GM18951 (cell line): ENCODE data around the gene LILRA6.
"Not testable (repeated sequence)": the region's sequence is repeated elsewhere in the genome, so short reads cannot be mapped to it uniquely, and the experiment has no call there.

Source experiments
- POLR2A ChIP-seq: IDR thresholded peaks from 4 replicates; pipeline ENCODE4 v1.6.1; 2011; ENCODE audit warnings: mild to moderate bottlenecking; ENCODE audit not compliant: insufficient read length, insufficient read depth; ENCODE audit errors: extremely low read depth
- in situ Hi-C: fragments of 300-500 bp; cut with MboI; formaldehyde crosslinking; loops from one replicate; pipeline ENCODE4 v1.12.0; 2022; ENCODE audit warnings: low sequenced_read_pairs, mixed read lengths, inconsistent platforms; ENCODE audit not compliant: unreplicated experiment

Gene LILRA6

DNA sequence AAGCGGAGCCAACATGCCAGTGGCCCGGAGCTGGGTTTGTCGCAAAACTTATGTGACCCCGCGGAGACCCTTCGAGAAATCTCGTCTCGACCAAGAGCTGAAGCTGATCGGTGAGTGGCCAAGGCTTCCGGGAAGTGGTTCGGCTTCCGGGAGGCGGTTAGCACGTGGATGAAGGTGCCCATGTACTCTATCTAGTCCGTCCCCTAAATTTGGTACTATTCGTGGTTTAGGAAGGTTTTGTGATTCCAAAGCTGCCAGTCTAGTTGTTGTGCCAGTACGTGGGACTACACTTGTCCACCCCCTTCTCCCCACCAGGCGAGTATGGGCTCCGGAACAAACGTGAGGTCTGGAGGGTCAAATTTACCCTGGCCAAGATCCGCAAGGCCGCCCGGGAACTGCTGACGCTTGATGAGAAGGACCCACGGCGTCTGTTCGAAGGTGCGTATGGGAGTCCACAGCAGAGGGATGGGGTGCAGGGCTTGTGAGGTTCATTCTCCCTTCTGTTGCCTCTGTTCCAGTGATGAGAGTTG lies 41.4 kb downstream of the LILRA6 start:
- in situ Hi-C loops, result no loop called here
- no peak for TF ChIP-seq POLR2A

DNA sequence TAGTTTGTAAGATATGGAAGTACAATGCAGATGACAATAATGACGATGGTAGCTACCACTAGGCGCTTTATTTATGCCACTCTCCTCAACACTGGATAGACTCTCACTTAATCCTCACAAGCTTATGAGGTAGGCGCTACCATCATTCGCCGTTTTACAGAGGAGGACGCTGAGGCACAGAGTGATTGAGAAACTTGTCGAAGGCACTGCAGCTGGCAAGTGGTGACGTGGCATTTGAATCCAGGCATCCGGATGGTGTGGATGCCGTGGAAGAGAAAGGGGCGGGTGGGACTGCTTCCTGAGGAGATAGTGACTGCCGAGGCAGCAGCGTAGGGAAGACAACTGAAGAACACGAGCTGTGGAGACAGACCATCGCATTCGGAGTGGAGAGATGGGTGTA lies 43.2 kb downstream of the LILRA6 start:
- no peak for TF ChIP-seq POLR2A
- in situ Hi-C loops, result no loop called here

DNA sequence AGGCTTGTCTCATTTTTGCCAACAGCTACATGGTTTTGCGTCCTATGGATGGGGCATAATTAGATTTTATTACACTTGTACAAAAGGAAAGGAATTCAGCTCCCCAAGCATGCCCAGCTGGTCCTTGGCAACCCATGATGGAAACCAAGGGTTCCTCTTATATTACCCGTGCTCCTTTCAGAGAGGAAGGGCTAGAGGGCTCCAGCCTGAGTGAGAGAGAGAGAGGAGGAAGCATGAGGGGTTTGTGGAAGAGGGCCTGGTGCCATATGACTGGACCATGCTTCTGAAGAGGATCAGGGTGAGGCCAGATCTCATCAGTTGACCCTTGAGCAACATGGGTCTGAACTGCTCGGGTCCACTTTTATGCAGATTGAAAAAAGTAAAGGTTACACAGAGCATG lies 45.5 kb downstream of the LILRA6 start:
- TF ChIP-seq POLR2A, result no peak
- in situ Hi-C loops, result no loop called here

DNA sequence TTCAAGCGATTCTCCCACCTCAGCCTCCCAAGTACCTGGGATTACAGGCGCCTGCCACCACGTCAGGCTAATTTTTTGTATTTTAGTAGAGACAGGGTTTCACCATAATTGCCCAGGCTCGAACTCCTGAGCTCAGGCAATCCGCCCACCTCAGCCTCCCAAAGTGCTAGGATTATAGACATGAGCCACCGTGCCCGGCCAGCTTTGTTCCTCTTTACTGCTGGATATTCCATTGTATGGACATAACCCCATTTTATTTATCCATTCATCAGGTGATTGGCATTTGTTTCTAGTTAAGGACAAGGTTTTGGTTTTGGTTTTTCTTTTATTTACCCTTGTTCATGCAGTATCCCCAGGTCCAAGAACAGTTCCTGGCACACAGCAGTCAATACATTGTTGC lies 46.1 kb downstream of the LILRA6 start:
- TF ChIP-seq POLR2A, result no peak
- in situ Hi-C loops, result no loop called here

DNA sequence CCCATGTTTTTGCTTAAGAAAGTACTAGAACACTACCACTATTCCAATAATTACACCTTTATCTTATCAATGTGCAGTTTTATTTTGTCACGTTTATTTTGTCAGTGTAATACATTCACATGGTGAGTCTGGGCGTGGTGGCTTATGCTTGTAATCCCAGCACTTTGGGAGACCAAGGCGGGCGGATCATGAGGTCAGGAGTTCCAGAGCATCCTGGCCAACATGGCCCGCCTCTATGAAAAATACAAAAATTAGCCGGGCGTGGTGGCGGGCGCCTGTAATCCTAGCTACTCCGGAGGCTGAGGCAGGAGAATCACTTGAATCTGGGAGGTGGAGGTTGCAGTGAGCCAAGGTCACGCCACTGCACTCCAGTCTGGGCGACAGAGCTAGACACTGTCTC lies 48.1 kb downstream of the LILRA6 start:
- in situ Hi-C loops, result not testable (repeated sequence)

- in situ Hi-C loops, result no loop called here
- TF ChIP-seq POLR2A, result no peak
These were observed 49.6 kb downstream of the LILRA6 start for GRCh38 chr19:54193011-54193410.

- in situ Hi-C loops, result no loop called here
- TF ChIP-seq POLR2A, result no peak
These were observed 50.7 kb downstream of the LILRA6 start for GRCh38 chr19:54191811-54192453.

- TF ChIP-seq POLR2A, result peak; percentile 81
- in situ Hi-C loops, result no loop called here
These were observed 51.4 kb downstream of the LILRA6 start, which contains the start of gene TSEN34 for GRCh38 chr19:54191011-54191810. TSEN34 (plus strand) TSS chr19:54191308; CDS start chr19:54191365, 57 bp downstream.

DNA sequence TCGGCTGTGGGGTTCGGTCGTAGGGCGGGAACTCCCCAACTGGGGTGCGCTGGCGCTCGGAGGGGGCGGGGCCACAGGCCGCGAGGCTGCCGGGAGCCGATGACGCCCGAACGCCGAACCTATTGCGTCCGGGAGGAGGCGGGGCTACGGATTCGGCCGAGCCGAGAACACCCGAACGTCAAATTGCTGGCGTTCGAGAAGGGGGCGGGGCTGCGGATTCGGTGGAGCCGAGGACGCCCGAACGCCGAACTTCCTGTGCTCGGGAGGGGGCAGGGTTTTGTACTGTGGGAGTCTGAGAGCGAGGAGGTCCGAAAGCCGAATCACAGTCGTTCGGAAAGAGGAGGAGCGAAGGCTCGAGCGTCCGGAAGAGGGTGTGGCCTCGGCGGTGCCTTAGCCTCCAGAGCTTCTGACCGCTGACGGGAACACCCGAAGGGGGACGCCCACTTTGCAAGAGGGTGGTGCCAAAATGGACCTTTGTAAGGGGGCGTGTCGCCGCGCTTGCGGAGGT lies 52.0 kb downstream of the LILRA6 start:
- in situ Hi-C loops, result no loop called here

GRCh38 chr19:54189735-54190502 lies 52.7 kb downstream of the LILRA6 start:
- in situ Hi-C loops, result no loop called here

More for the DNA sequence above, 52.0 kb downstream of the LILRA6 start:
- TF ChIP-seq POLR2A, result no peak

GRCh38 chr19:54189145-54189734 lies 53.4 kb downstream of the LILRA6 start, which contains the start of gene MBOAT7:
MBOAT7 (minus strand) TSS chr19:54189580; CDS start chr19:54188508, 1,072 bp downstream.
- peak; percentile 61 for TF ChIP-seq POLR2A
- in situ Hi-C loops, result no loop called here

More at GRCh38 chr19:54189735-54190502, 52.7 kb downstream of the LILRA6 start:
- peak; percentile 69 for TF ChIP-seq POLR2A

- TF ChIP-seq POLR2A, result no peak
- in situ Hi-C loops, result no loop called here
These were observed 54.2 kb downstream of the LILRA6 start for GRCh38 chr19:54188215-54188871.
